ENCODE results near the gene ITGA8.
A peak's percentile ranks its signal among the peaks of the same experiment; 100 is the strongest.
"Not testable (repeated sequence)": the region's sequence is repeated elsewhere in the genome, so short reads cannot be mapped to it uniquely, and the experiment has no call there.

Gene ITGA8

GRCh38 chr10:15719899-15720634 lies at the start of gene ITGA8:
TSS of gene ITGA8 (minus strand) at chr10:15719922. CDS start at chr10:15719771, 151 bp downstream.
- Histone ChIP-seq H3K9me3 (replicated peaks in 1 of 11) (no peaks in the 10 kb centered on the region), H3K4me3 (peak within 1 kb of the TSS; percentile 52 to 89 (median 79)), H3K27ac (peak within 1 kb of the TSS in 7 of 11 experiments; percentile 25 to 46 (median 36); a peak in 11 of 22 replicates), H3K9ac (peak within 1 kb of the TSS in 10 of 11 experiments; percentile 37 to 81 (median 72); a peak in 20 of 22 replicates), H4K20me1 (no peaks in the 10 kb centered on the region), H3K4me1 (peaks cover 6 to 65% (median 46%) of the 10 kb centered on the region in 10 experiments; a peak in 19 of 20 replicates), H3K36me3 (peaks cover 0 to 9% (median 0%) of the 10 kb centered on the region in 11 experiments; a peak in 3 of 22 replicates), H3K4me2 (peak within 1 kb of the TSS; percentile 77 to 100 (median 92)), H3K27me3 (peaks cover 0 to 24% (median 0%) of the 10 kb centered on the region in 11 experiments; a peak in 5 of 22 replicates)
- TF ChIP-seq Cebpa-rat (IDR thresholded peaks at IDR 0.05): no peak

DNA sequence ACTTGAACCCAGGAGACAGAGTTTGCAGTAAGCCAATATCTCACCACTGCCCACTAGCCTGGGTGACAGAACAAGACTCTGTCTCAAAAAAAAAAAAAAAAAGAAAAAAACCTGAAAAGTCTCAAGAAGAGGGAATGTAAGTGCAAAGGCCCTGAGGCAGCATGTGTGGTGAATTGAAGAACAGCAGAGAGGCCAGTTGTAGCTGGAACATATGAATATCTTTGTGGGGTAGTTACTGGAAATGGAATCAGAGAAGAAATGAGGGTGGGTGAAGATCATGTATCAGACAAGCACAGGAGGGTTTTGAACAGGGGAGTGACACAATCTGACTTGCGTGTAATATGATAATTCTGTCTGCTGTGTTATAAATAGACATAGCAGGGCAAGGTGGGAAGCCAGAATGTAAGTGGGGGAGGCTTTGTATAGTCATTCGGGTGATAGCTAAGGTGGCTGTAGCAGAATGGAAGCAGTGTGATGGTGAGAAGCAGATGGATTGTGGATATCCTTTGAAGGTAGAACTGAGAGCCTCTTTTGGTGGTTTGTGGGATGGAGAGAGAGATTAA lies 45.3 kb upstream of the ITGA8 start:
- Histone ChIP-seq H3K4me1 (peaks cover 0 to 10% (median 0%) of the 10 kb centered on the region in 10 experiments; a peak in 5 of 20 replicates), H3K4me2 (no peak overlapping the region), H4K20me1 (no peaks in the 10 kb centered on the region), H3K4me3 (no peak overlapping the region), H3K27me3 (no peaks in the 10 kb centered on the region), H3K9ac (no peak overlapping the region), H3K9me3 (replicated peaks in 1 of 11) (peaks cover 0 to 19% (median 14%) of the 10 kb centered on the region in 11 experiments; a peak in 10 of 22 replicates), H3K36me3 (peaks cover 0 to 6% (median 0%) of the 10 kb centered on the region in 11 experiments; a peak in 2 of 22 replicates), H3K27ac (no peak overlapping the region)
- no peak for TF ChIP-seq Cebpa-rat (IDR thresholded peaks at IDR 0.05)

GRCh38 chr10:15763006-15763405 lies 43.3 kb upstream of the ITGA8 start:
- no peaks in the 10 kb centered on the region for H3K27me3 ChIP-seq
- H3K9me3 ChIP-seq (replicated peaks in 1 of 11): peaks cover 0 to 19% (median 14%) of the 10 kb centered on the region in 11 experiments; a peak in 10 of 22 replicates
- H3K4me3 ChIP-seq: no peak overlapping the region
- TF ChIP-seq Cebpa-rat (IDR thresholded peaks at IDR 0.05): no peak
- peaks cover 0 to 9% (median 0%) of the 10 kb centered on the region in 10 experiments; a peak in 5 of 20 replicates for H3K4me1 ChIP-seq
- no peaks in the 10 kb centered on the region for H3K36me3 ChIP-seq
- H3K4me2 ChIP-seq: peak overlapping the region in 5 of 11 experiments; percentile 2 to 31 (median 23); a peak in 5 of 22 replicates
- H3K9ac ChIP-seq: no peak overlapping the region
- H4K20me1 ChIP-seq: no peaks in the 10 kb centered on the region
- H3K27ac ChIP-seq: no peak overlapping the region

- H3K27me3 ChIP-seq, H3K27ac ChIP-seq, H3K4me3 ChIP-seq, H3K4me2 ChIP-seq, H3K36me3 ChIP-seq, H3K4me1 ChIP-seq, H3K9ac ChIP-seq, H4K20me1 ChIP-seq: not testable (repeated sequence)
- peaks cover 0 to 19% (median 14%) of the 10 kb centered on the region in 11 experiments; a peak in 10 of 22 replicates for H3K9me3 ChIP-seq (replicated peaks in 1 of 11)
Measured at GRCh38 chr10:15762239-15762638, 42.5 kb upstream of the ITGA8 start.

DNA sequence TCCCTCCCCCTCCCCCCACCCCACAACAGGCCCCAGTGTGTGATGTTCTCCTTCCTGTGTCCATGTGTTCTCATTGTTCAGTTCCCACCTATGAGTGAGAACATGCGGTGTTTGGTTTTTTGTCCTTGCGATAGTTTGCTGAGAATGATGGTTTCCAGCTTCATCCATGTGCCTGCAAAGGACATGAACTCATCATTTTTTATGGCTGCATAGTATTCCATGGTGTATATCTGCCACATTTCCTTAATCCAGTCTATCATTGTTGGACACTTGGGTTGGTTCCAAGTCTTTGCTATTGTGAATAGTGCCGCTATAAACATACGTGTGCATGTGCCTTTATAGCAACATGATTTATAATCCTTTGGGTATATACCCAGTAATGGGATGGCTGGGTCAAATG lies 41.5 kb upstream of the ITGA8 start:
- H4K20me1 ChIP-seq, H3K36me3 ChIP-seq, H3K4me3 ChIP-seq, H3K9ac ChIP-seq, H3K4me2 ChIP-seq, H3K27ac ChIP-seq, H3K4me1 ChIP-seq, H3K27me3 ChIP-seq: not testable (repeated sequence)
- peaks cover 0 to 17% (median 10%) of the 10 kb centered on the region in 11 experiments; a peak in 10 of 22 replicates for H3K9me3 ChIP-seq (replicated peaks in 1 of 11)

- H3K4me3 ChIP-seq: no peak overlapping the region
Measured at GRCh38 chr10:15760681-15761080, 41.0 kb upstream of the ITGA8 start.

DNA sequence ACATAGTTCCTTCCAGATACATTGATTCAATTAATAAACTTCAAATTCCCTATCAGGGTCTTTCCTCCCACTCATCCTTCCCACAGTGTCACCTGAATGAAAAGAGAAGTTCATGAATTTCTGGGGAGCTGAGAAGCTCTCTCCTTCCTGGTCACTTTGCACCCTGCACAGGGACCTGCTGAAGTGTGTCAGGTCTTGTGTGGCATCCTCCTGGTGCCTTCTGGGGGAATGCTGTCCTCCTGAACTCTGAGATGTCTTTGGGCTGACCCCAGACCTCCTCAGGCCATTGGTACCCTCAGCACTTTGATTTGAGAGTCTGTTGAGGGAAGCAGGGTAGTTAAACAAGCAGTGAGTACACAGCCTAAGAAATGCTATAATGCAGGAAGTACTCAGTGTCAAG lies 39.5 kb upstream of the ITGA8 start:
- Histone ChIP-seq H3K4me2 (no peak overlapping the region), H3K9me3 (replicated peaks in 1 of 11) (peaks cover 0 to 11% (median 2%) of the 10 kb centered on the region in 11 experiments; a peak in 4 of 22 replicates), H3K4me3 (no peak overlapping the region), H3K9ac (no peak overlapping the region), H3K27ac (no peak overlapping the region), H3K27me3 (no peaks in the 10 kb centered on the region), H4K20me1 (no peaks in the 10 kb centered on the region), H3K36me3 (no peaks in the 10 kb centered on the region), H3K4me1 (peaks cover 0 to 9% (median 0%) of the 10 kb centered on the region in 10 experiments; a peak in 5 of 20 replicates)
- no peak for TF ChIP-seq Cebpa-rat (IDR thresholded peaks at IDR 0.05)

More at GRCh38 chr10:15760681-15761080, 41.0 kb upstream of the ITGA8 start:
- Histone ChIP-seq H4K20me1 (no peaks in the 10 kb centered on the region), H3K4me1 (peaks cover 0 to 9% (median 0%) of the 10 kb centered on the region in 10 experiments; a peak in 5 of 20 replicates), H3K27me3 (no peaks in the 10 kb centered on the region), H3K4me2 (no peak overlapping the region), H3K9me3 (replicated peaks in 1 of 11) (peaks cover 0 to 13% (median 9%) of the 10 kb centered on the region in 11 experiments; a peak in 8 of 22 replicates), H3K9ac (no peak overlapping the region), H3K36me3 (no peaks in the 10 kb centered on the region), H3K27ac (no peak overlapping the region)
- no peak for TF ChIP-seq Cebpa-rat (IDR thresholded peaks at IDR 0.05)

DNA sequence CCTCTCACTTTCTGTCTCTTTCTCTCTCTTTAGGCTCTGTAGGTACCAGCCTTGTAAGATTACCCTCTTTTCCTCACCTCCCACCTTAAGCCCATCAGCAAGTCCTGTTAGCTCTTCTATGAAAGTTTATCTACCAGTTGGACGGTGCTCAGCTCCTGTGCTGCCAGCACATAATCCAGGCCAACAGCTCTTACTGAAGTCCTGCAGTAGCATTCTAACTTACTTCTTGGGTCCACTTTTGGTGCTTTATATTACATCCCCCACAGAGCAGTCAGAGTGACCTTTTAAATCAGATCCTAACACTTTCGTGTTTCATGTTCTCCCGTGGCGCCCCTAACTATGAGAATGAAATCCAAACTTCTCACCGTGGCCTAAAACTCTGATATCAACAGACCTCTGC lies 38.9 kb upstream of the ITGA8 start:
- TF ChIP-seq Cebpa-rat (IDR thresholded peaks at IDR 0.05): no peak
- H3K36me3 ChIP-seq: no peaks in the 10 kb centered on the region
- no peak overlapping the region for H3K9ac ChIP-seq
- H3K27ac ChIP-seq: no peak overlapping the region
- H3K4me1 ChIP-seq: peaks cover 0 to 9% (median 0%) of the 10 kb centered on the region in 10 experiments; a peak in 5 of 20 replicates
- H3K4me3 ChIP-seq: no peak overlapping the region
- H3K4me2 ChIP-seq: no peak overlapping the region
- H3K9me3 ChIP-seq (replicated peaks in 1 of 11): peaks cover 0 to 10% (median 0%) of the 10 kb centered on the region in 11 experiments; a peak in 1 of 22 replicates
- no peaks in the 10 kb centered on the region for H4K20me1 ChIP-seq
- H3K27me3 ChIP-seq: no peaks in the 10 kb centered on the region

- H3K4me1 ChIP-seq: no peaks in the 10 kb centered on the region
- no peak overlapping the region for H3K4me2 ChIP-seq
- H3K36me3 ChIP-seq: no peaks in the 10 kb centered on the region
- no peak overlapping the region for H3K9ac ChIP-seq
- H3K27me3 ChIP-seq: no peaks in the 10 kb centered on the region
- H3K27ac ChIP-seq: no peak overlapping the region
- no peak for TF ChIP-seq Cebpa-rat (IDR thresholded peaks at IDR 0.05)
- H3K4me3 ChIP-seq: no peak overlapping the region
- no peaks in the 10 kb centered on the region for H3K9me3 ChIP-seq (replicated peaks in 1 of 11)
- H4K20me1 ChIP-seq: no peaks in the 10 kb centered on the region
Measured at GRCh38 chr10:15754937-15755336, 35.2 kb upstream of the ITGA8 start.
